H54 (cell line): Measurements from ENCODE around the gene PSMB9.
A peak's percentile ranks its signal among the peaks of the same experiment; 100 is the strongest.
"Not testable (repeated sequence)": the region's sequence is repeated elsewhere in the genome, so short reads cannot be mapped to it uniquely, and the experiment has no call there.

ENCODE experiments used
- DNase-seq: peaks from one replicate; pipeline ENCODE4 v3.0.0; 2011; ENCODE audit warnings: low spot score, mixed read lengths; ENCODE audit not compliant: insufficient read length
- FAIRE-seq: peaks from 3 replicates; lab custom pipeline; 2011; peaks lifted over from hg19 to GRCh38; lab: Jason Lieb, UNC
- POLR2A ChIP-seq: IDR thresholded peaks from 2 replicates; pipeline ENCODE4 v1.6.1; 2011; ENCODE audit warnings: low read depth, mild to moderate bottlenecking, low read length

PSMB9 gene

GRCh38 chr6:32860674-32861073 lies 6.7 kb downstream of the PSMB9 start:
- no peak for FAIRE-seq

GRCh38 chr6:32862725-32863124 lies 8.7 kb downstream of the PSMB9 start:
- no peak for FAIRE-seq
- DNase-seq: no peak
- no peak for TF ChIP-seq POLR2A

More at GRCh38 chr6:32860674-32861073, 6.7 kb downstream of the PSMB9 start:
- no peak for TF ChIP-seq POLR2A
- no peak for DNase-seq

- no peak for TF ChIP-seq POLR2A
- no peak for DNase-seq
- FAIRE-seq: no peak
Measured at GRCh38 chr6:32865724-32866443, 11.9 kb downstream of the PSMB9 start.

DNA sequence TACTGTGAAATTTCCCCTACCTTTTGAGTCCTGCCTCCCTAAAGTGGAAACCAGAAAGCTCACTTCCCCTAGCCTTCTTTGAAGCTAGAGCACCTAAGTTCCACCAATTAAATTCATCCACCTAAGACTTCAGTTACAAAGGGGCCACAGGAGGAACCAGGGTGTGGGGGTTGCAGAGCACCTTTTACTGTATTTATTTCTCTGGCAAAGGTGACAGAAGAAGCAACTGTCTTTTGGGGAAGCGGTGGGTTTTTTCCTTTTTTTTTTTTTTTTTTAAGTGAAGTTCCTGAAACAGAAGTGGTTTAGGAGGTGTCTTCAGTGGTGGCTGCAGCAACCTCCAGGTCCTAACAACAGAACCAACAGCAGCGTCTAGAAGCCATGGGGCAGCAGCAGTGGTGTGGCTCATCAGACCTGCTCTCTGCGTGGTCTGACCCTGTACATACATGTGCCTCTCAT lies 13.1 kb downstream of the PSMB9 start:
- FAIRE-seq (no peak), DNase-seq (no peak)
- TF ChIP-seq POLR2A: no peak

DNA sequence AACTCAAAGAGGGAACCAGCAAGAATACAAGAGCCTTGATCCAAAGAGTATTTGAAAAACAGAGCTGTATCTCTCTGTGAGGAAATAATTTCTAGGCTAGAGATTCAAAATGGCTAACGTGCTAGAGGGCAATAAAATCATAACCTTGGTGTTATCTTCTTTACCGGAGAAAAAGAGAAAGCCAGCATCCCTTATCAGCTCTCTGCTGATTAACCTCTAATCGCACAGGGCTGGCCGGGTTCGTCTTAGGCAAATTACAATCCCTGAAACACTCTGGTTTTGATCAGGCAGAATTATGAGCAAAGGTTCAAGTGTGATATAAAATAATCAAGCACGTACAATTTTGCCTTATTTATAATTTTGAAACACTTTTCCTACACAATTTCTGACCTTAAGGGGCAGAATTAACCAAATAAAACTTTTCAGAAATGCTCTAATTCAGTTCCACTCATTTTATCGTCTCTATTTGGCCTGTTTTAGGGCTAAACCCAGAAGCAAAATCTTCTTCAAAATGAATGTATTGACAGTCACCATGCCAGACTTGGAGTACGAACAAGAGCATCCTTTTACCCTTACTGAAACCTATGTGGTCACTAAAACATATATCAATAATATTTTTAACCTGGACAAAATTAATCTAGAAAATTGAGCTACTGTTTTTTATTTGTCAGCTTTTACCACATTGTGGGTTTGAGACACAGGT lies 13.7 kb downstream of the PSMB9 start:
- FAIRE-seq (no peak), DNase-seq (no peak)
- TF ChIP-seq POLR2A: no peak

DNA sequence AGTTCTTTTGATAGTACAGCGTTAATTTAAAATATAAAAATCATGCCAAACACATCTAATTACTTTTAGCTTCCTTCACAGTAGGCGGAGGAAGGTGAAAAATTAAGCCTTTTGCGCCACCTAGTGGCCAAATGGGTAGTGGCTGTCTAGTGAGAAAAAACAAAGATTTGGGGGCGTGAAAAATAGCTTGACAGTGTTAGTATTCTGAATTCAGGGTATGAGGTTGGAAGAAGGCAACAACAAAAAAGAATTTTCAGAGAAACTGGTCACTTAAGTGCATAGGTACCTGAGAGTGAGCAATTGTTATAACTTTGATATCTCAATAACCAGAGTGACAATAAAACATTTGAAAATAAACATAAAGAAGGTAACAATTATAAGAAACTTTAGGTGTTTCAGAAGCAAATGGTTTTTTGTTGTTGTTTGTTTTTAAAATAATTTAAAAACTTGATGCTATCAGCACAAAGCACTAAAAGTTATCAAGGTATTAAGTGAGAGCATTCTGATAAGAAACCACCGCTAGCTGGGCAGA lies 14.3 kb downstream of the PSMB9 start:
- FAIRE-seq (peak; percentile 97), DNase-seq (no peak)
- no peak for TF ChIP-seq POLR2A

DNA sequence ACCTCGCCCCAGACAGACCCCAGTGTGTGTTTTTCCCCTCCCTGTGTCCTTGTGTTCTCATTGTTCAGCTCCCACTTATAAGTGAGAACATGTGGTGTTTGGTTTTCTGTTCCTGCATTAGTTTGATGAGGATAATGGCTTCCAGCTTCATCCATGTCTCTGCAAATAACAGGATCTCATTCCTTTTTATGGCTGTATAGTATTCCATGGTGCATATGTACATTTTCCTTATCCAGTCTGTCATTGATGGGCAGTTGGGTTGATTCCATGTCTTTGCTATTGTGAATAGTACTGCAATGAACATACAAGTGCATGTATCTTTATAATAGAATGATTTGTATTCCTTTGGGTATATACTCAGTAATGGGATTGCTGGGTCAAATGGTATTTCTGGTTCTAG lies 20.0 kb downstream of the PSMB9 start:
- not testable (repeated sequence) for FAIRE-seq, DNase-seq

DNA sequence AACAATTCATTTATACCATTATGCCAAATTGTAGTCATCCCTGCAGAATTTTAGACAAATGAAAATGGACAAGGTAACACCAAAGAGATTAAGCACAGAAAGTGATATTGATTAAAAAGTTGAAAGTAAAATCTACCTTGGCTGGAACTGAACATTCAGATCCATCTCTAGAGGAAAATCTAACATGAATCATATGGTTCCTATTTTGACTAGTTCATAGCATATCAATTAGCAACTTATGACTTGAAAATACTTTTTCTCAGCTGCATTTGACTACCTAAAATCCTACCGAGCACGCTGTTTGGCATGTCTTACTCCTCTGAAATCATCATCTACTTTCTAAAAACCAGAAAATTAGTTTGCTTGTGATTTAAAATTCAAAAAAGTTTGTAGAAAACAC lies 22.6 kb downstream of the PSMB9 start:
- FAIRE-seq: no peak
- DNase-seq: no peak
- no peak for TF ChIP-seq POLR2A

DNA sequence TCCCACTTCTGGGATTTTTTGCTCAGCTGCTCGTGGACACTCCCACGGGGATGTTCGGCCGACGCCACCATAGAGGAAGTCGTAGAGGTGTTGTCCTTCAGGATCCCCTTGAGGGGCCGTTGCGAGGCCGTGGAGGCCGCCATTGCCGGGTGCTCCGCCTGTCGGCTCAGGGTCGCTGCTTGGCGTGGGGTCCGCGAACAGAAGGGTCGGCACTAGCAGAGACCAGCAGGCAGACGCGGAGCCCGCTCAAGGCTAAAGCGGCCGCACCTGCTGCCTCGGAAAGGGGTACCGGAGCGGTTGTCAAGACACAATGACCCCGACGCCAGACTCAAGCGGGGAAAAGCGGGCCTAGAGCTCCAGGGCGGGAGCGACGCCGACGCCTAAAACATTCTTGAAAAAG lies 25.7 kb downstream of the PSMB9 start:
- FAIRE-seq (no peak), DNase-seq (no peak)
- no peak for TF ChIP-seq POLR2A

DNA sequence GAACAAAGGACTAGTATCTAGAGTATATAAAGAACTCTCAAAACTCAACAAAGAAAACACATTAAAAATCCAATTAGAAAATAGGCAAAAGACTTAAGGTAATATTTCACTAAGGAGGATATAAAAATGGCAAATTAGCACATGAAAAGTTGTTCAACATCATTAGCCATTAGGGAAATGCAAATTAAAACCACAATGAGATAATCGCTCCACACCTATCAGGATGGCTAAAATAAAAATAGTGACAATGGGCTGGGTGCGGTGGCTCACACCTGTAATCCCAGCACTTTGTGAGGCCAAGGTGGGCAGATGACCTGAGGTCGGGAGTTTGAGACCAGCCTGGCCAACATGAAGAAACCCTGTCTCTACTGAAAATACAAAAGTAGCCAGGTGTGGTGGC lies 27.0 kb downstream of the PSMB9 start:
- not testable (repeated sequence) for FAIRE-seq, DNase-seq

GRCh38 chr6:32882879-32883250 lies 28.9 kb downstream of the PSMB9 start:
- TF ChIP-seq POLR2A: no peak
- DNase-seq: no peak
- peak; percentile 78 for FAIRE-seq

GRCh38 chr6:32883789-32884188 lies 29.8 kb downstream of the PSMB9 start:
- no peak for DNase-seq
- TF ChIP-seq POLR2A: no peak
- no peak for FAIRE-seq

- no peak for TF ChIP-seq POLR2A
- DNase-seq (no peak), FAIRE-seq (peak; percentile 38)
Measured at GRCh38 chr6:32885698-32886286, 31.8 kb downstream of the PSMB9 start.

DNA sequence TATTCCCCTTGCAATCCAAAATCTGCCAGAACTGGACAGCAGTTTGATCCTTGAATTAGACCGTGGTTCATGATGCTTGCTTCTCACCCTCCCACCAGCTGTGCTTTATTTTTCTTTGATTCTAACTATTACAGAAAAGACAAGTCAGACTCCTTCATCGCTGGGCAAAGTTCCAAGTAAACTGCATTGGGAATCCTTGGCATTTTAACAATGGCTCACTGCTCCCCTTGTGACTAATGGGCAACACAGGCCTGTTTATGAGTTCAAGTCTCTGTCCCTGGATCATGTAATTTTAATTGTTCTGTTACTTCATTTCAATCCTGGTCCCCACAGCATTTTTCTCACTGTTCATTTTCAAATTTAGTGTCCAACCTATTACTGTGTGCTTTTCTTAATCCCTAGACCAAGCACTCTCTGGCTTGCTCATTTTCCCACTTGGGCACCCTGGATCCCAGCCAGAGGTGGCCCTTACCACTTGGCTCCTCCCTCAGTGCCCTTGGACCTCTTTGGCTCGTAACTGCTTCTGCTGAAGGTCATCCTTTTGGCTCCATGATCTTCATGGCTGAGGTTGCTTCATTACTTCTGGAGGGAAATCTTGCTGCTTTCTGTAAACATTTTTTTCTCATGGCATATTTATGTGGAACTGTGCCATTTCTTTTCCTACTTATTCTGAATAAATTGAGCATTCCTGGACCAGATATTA lies 32.8 kb downstream of the PSMB9 start:
- FAIRE-seq (peak; percentile 91), DNase-seq (peak; percentile 30)
- no peak for TF ChIP-seq POLR2A

DNA sequence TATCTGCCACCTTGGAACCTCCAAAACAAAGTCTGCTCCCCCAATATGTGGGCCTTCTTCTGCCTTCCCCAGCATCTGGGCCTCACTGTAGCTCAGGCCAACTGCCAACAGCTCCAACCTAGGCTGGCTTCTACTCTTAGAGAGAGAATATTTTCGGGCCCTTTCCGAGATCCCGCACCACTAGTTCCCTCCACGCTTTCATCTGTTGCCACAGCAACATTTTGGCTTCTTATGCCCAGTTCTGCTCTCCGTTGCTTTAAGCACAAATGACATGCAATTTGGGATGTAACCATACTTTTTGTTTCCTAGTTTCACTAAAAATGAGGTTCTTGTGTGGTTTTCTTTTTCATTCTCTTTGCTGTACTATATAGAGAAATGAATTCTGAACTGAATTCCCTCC lies 33.6 kb downstream of the PSMB9 start:
- TF ChIP-seq POLR2A: no peak
- no peak for FAIRE-seq
- DNase-seq: no peak
